DMS153 (cell line): ENCODE measurements around the gene KIF1B.
"Not testable (repeated sequence)": the region's sequence is repeated elsewhere in the genome, so short reads cannot be mapped to it uniquely, and the experiment has no call there.

Source experiments
- DNase-seq: peaks from one replicate; lab custom pipeline; 2025; lab: John Stamatoyannopoulos, UW

Gene KIF1B

DNA sequence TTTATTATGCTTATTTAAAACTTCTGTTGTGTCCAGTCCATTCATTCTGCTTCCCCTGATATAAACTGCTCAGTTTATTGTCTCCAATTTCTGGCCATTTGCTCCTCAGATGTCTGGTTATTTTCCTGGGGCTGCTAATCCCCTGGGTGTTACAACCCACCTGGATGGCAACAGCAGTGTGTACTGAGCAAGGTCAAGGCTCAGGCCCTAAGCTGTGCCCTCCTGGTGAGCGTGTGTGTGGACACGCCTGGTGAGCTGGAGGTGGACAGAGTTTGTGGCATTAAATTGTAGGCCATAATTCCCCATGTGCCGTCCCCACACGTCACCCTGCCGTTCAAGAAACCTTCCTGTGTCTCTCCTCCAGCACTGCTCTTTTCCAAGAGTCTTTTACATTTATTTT, 18.1 kb upstream of the KIF1B start:
- no peak for DNase-seq

DNA sequence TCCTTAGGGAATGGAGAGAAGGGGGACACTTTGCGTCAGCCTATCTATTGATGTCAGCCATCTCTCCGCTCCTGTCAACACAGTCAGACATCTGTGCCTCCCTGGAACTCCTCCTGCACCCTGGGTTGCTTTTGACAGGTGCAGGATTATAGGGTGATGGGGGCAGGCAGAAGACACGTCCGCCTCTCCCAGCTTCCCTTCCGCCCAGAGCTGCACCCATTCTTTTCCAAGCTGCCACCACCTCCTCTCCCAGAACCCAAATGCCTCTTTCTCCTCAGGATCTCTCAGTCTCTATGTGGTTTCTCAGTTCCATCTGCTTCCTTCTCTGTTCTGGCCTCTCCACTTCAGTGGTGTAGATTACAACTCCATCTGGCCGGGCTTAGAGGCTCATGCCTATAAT, 17.1 kb upstream of the KIF1B start:
- no peak for DNase-seq

DNA sequence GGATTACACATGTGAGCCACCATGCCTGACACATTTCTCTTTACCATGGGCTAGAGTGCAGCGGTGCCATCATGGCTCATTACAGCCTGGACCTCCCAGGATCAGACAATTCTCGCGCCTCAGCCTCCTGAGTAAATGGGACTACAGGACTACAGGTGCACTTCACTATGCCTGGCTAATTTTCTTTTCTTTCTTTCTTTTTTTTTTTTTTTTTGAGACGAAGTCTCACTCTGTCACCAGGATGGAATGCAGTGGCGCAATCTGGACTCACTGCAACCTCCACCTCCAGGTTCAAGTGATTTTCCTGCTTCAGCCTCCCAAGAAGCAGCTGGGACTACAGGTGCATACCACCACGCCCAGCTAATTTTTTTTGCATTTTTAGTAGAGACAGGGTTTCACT, 14.8 kb upstream of the KIF1B start:
- DNase-seq: no peak

GRCh38 chr1:10196976-10197375, 13.4 kb upstream of the KIF1B start:
- no peak for DNase-seq

GRCh38 chr1:10200620-10201019, 9.8 kb upstream of the KIF1B start:
- no peak for DNase-seq

DNA sequence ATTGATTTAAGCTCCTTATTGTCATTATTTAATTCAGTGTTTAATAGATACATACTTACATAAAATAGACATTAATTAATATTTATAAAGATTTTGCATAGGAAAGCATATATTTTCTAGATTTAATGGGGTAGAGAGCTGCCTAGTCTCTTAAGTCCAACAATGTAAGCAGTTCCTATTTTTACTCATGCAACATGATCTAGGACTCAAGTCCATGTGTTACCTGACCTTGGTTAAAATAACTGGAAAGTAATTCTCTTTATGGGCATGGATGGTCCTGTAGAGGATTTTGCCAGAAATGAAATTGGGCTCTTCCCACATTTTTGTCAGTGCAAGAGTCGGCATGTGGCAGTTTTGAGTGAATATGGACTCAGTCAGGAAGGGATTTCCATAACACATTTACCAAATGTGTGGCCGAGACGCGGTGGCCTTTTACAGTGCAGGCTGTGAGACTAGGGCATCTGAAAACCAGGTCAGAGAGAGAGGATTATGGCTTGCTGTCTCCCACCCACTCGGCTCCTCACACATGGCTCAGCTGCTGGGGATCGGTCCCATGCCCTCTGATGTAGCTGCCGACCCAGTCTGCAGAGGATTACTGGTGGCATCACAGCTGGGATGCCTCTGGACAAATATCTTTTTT, 6.2 kb upstream of the KIF1B start:
- DNase-seq: no peak

- DNase-seq: not testable (repeated sequence)
Observed at GRCh38 chr1:10205206-10205605, 5.2 kb upstream of the KIF1B start.

DNA sequence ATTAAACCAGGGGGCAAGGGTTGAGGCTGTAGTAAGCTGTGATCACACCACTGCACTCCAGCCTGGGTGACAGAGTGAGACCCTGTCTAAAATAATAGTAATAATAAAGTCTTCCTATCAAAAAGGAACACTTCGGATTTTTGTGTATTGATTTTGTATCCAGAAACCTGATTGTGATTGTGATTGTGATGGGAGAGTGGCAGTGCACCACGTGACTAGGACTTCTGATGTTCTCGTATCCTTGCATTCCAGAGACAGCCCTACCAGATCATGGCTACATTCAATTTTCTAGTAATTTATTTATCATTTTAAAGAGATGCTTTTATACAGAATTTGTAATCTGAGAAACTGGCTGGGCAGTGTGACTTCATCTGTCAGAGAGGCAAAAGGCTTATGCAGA, 2.6 kb upstream of the KIF1B start:
- DNase-seq: no peak

GRCh38 chr1:10208537-10208936, 1.8 kb upstream of the KIF1B start:
- DNase-seq: peak; percentile 28

DNA sequence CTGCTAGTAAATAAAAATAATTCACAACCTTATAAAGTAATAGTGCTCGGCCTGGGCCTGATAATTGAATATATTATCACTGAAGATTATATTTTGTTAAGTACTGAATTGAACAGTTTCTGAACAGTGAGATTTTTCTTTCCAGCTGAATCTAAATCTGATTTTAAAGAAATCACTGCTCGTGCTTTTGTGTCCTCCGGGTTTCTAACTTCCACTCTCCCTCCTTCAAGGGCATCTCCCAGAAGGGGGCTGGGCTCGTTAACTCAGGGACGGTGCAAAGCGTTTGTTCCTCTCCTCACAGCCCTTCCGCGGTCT, 823 bp upstream of the KIF1B start:
- no peak for DNase-seq

DNA sequence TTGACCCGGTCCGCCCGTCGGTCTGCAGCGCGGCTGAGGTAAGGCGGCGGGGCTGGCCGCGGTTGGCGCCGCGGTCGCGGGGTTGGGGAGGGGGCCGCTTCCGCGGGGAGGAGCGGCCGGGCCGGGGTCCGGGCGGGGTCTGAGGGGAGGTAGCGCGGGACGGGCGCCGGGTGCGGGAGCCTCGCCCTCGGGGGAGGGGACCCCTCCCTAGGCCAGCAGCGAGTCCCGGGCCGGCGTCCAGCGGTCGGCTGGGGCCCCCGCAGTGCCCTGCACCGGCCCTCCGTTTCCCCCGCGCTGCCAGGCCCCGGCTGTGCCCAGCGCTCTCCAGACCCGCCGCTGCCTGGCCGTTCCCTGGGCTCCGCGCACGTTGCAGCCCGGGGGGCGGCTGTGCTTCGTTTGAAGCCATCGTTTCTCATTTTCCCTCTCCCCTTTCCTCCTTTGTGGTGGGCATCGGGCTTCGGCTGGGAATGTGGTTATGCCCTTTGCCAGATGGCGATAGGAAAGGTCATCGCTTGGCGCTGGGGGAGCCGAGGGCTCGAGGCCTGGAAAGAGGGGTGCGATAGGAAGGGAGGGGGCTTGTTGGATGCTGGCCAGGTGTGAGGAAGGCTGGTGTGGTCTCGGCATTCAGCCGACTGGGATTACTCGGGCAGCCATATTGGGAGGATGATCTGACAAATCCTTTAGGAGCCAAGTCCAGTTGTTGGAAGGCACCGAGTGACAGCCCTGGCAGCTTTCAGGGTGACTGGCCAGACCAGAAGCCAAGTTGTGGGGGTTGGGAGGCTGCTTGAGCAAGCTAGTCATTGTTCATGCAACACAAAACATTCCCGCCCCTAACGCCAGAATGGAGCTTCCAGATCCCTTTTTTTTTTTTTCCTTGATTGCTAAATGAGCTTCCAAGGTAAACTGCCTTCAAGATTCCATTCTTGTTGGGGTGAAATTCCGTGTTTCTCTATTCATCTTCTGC, 753 bp downstream of the KIF1B start:
- DNase-seq: peak; percentile 44

- no peak for DNase-seq
Observed at GRCh38 chr1:10211805-10212410, 1.5 kb downstream of the KIF1B start.

DNA sequence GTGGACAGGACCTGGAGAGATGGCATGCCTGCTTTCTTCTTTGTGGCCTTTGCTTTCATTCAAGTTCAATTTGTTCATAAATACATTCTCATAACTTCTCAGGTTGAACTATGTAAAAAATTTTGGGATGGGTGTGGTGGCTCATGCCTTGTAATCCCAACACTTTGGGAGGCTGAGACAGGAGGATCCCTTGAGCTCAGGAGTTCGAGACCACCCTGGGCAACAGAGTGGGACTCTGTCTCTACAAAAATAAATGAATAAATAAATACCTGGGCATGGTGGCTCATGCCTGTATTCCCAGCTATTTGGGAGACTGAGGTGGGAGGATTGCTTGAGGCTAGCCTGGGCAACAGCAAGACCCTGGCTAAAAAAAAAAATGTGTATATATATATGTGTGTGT, 2.1 kb downstream of the KIF1B start:
- no peak for DNase-seq

DNA sequence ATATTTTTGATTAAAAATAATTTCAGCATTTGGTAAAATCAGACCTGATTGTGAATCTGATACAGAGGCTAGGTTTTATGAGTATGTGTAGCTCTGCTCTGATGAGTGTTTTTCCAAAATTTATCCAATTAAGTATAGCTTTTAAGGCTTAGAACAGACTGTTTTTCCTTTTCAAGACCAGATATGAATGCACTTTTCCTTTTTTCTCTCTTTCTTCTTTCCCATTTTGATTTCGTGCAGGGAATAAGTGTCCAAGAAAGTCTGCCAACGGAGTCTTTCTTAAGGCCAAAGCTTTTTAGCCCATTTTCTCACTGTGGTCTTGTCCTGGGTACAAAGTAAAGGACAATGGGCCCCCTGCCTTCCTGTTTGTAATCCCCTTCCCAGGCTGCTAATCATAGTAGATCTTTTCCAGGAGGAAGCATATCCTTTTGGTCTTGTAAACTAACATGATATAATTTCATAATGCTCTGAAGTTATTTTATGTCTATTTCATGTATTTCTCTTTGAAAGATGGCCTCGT, 2.9 kb downstream of the KIF1B start:
- DNase-seq: no peak

DNA sequence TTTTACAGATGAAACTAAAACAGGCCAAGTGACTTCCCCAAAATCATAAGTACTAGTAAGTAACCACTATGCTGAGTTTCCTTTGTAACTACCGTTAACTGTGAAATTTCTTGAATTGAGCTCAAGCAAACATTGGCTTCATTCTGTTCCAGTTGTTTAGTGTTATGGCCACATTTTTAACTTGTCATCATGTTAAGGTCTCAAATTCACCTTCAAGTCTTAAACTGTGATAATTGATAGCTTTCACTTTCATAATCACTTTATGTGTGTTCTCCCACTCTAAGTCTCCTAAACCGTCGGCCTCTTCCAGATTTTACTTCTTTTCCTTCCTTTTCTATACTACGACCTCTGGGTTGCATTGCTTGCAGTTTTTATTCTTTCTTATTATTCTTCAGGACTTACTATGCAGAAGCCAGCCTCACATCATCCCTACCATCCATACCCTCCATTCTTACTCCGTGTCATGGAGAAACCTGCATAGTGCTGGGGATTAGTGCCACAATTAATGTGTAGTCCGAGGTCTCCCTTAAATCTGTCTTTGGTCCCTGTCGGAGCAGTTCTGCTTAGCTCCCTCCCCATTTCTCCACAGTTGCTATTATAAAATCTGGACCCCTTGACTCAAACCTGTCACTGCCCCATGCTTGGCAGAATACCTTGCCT, 5.8 kb downstream of the KIF1B start:
- no peak for DNase-seq

DNA sequence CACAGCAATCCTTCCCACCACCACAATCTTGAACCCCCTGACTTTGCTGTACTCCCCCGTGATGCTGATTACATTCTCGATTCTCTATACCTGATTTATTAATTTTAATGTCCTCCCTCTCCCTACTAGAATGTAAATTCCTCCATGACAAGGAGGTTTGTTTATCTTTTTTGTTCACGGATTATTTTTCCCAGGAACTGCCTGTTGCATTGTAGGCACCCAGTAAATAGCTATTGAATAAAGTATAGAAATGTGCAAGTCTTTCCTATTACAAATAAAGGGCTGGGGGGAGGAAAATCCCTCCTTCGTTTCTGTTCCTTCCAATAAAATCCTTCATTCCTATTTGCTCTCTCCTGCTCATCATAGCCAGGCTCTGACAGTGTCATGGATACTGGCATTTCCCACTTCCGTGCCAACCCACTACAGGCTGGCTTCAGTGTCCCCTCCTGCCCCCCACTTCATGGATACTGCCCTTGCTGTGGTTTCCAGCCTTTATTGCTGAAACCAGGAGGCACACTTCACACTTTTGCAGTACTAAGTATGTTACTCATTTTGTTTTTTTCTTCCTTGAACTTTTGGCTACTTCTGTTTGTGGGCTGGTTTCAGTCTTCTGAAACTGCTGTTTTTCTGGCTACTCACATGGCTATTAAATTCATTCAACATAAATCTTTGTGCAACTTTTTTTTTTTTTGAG, 7.5 kb downstream of the KIF1B start:
- no peak for DNase-seq

DNA sequence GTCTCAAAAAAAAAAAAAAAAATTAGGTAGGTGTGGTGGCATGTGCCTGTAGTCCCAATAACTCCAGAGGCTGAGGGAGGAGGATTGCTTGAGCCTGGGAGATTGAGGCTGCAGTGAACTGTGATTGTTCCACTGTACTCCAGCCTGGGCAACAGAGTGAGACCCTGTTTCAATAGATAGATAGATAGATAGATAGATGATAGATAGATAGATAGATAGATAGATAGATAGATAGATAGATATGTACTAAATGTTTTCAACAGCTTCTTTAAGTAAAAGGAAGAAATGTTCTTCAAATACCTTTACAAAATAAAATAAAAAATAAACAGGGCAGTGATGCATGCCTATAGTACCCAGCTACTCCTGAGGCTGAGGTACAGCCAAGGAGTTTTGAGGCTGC, 9.8 kb downstream of the KIF1B start:
- DNase-seq: no peak

DNA sequence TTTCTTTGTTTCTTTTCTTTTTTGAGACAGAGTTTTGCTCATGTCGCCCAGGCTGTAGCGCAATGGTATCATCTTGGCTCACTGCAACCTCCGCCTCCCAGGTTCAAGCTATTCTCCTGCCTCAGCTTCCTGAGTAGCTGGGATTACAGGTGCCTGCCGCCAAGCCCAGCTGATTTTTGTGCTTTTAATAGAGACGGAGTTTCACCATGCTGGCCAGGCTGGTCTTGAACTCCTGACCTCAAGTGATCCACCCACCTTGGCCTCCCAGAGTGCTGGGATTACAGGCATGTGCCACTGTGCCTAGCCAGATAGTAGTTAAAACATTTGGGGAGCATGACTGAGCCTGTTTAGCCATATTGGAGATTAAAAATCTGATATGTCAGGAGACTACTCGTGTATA, 10.3 kb downstream of the KIF1B start:
- not testable (repeated sequence) for DNase-seq

DNA sequence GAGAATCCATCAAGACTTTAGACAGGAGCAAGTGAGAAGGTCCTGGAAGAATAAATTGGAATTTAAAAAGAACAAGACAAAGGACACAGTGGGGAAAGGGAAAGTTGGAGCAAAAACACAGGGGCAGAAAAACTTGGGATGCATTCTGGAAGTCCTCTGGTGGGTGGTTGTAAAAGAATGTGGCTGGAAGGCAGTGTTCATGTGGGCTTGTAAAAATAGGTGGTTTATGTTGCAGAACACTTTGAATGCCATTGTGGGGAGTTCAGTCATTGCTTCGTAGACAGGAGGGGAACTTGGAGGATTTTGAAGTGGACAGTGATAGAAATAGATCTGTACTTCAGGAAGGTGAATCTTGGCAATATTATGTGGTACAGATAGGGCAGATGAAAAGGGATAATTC, 15.2 kb downstream of the KIF1B start:
- no peak for DNase-seq

- DNase-seq: no peak
Observed at GRCh38 chr1:10228528-10228927, 18.2 kb downstream of the KIF1B start.

- no peak for DNase-seq
Observed at GRCh38 chr1:10229903-10230302, 19.5 kb downstream of the KIF1B start.

- DNase-seq: no peak
Observed at GRCh38 chr1:10232163-10232562, 21.8 kb downstream of the KIF1B start.
